ENCODE results near the gene KLHL7.
"Not testable (repeated sequence)": the region's sequence is repeated elsewhere in the genome, so short reads cannot be mapped to it uniquely, and the experiment has no call there.

Gene KLHL7

GRCh38 chr7:23213755-23214154, 108.2 kb downstream of the KLHL7 start:
- no peak for DNase-seq

- no peak for DNase-seq
These were observed 108.8 kb downstream of the KLHL7 start for GRCh38 chr7:23214423-23214822.

GRCh38 chr7:23214938-23215337, 109.4 kb downstream of the KLHL7 start:
- no peak for DNase-seq

- DNase-seq = peak in 27 of 56 donors; percentile 11 to 63 (median 25)
These were observed 110.4 kb downstream of the KLHL7 start for GRCh38 chr7:23216021-23216420.

- DNase-seq = no peak
These were observed 112.6 kb downstream of the KLHL7 start for GRCh38 chr7:23218196-23218595.

- DNase-seq = no peak
These were observed 115.2 kb downstream of the KLHL7 start for GRCh38 chr7:23220690-23221305.

- no peak for DNase-seq
These were observed 117.0 kb downstream of the KLHL7 start for GRCh38 chr7:23222439-23223030.

- DNase-seq = not testable (repeated sequence)
These were observed 118.8 kb downstream of the KLHL7 start for GRCh38 chr7:23224364-23224763.

- DNase-seq = peak in 5 of 56 donors; percentile 9 to 35 (median 16)
These were observed 121.4 kb downstream of the KLHL7 start for GRCh38 chr7:23226844-23227450.

Measured in nucleus accumbens (tissue), 56 donors.